KOPT-K1 (cell line): ENCODE results near the gene CHST8.

ENCODE experiments used
- H3K27ac ChIP-seq: fragments of 200-600 bp; sonication (generic); 2 replicates; pipeline ENCODE4 v1.5.1; 2016; ENCODE audit warnings: antibody characterized with exemption, mild to moderate bottlenecking, low read depth, low read length; ENCODE audit not compliant: poor library complexity, severe bottlenecking
- H3K36me3 ChIP-seq: fragments of 200-600 bp; sonication (generic); 2 replicates; pipeline ENCODE4 v1.5.1; 2017; ENCODE audit warnings: antibody characterized with exemption, mild to moderate bottlenecking, low read length, moderate library complexity; ENCODE audit not compliant: insufficient read depth
- H3K9me3 ChIP-seq: fragments of 200-600 bp; sonication (generic); 2 replicates; pipeline ENCODE4 v1.5.1; 2017; ENCODE audit warnings: antibody characterized with exemption, low read length, mild to moderate bottlenecking; ENCODE audit not compliant: insufficient read depth, poor library complexity, severe bottlenecking

CHST8 gene

GRCh38 chr19:33669376-33669775 lies 47.6 kb downstream of the CHST8 start:
- no peaks in the 10 kb centered on the region for H3K9me3 ChIP-seq
- H3K27ac ChIP-seq, result no peak overlapping the region
- H3K36me3 ChIP-seq, result no peaks in the 10 kb centered on the region

GRCh38 chr19:33670398-33670797 lies 48.6 kb downstream of the CHST8 start:
- no peak overlapping the region for H3K27ac ChIP-seq
- no peaks in the 10 kb centered on the region for H3K9me3 ChIP-seq
- no peaks in the 10 kb centered on the region for H3K36me3 ChIP-seq

- Histone ChIP-seq H3K27ac (no peak overlapping the region), H3K9me3 (no peaks in the 10 kb centered on the region), H3K36me3 (no peaks in the 10 kb centered on the region)
Observed at GRCh38 chr19:33671211-33671610, 49.5 kb downstream of the CHST8 start.

GRCh38 chr19:33673258-33673875 lies 51.6 kb downstream of the CHST8 start:
- Histone ChIP-seq H3K36me3 (no peaks in the 10 kb centered on the region), H3K27ac (no peak overlapping the region), H3K9me3 (no peaks in the 10 kb centered on the region)

- Histone ChIP-seq H3K27ac (no peak overlapping the region), H3K9me3 (no peaks in the 10 kb centered on the region), H3K36me3 (no peaks in the 10 kb centered on the region)
Observed at GRCh38 chr19:33673996-33674625, 52.4 kb downstream of the CHST8 start.

GRCh38 chr19:33674626-33675367 lies 53.0 kb downstream of the CHST8 start:
- Histone ChIP-seq H3K27ac (no peak overlapping the region), H3K36me3 (no peaks in the 10 kb centered on the region), H3K9me3 (no peaks in the 10 kb centered on the region)

- Histone ChIP-seq H3K27ac (no peak overlapping the region), H3K36me3 (no peaks in the 10 kb centered on the region), H3K9me3 (no peaks in the 10 kb centered on the region)
Observed at GRCh38 chr19:33675501-33676124, 53.9 kb downstream of the CHST8 start.

- Histone ChIP-seq H3K9me3 (no peaks in the 10 kb centered on the region), H3K27ac (no peak overlapping the region), H3K36me3 (no peaks in the 10 kb centered on the region)
Observed at GRCh38 chr19:33676999-33677665, 55.4 kb downstream of the CHST8 start.

- Histone ChIP-seq H3K36me3 (no peaks in the 10 kb centered on the region), H3K9me3 (no peaks in the 10 kb centered on the region), H3K27ac (no peak overlapping the region)
Observed at GRCh38 chr19:33677745-33678426, 56.1 kb downstream of the CHST8 start.

- no peaks in the 10 kb centered on the region for H3K9me3 ChIP-seq
- H3K36me3 ChIP-seq, result no peaks in the 10 kb centered on the region
- no peak overlapping the region for H3K27ac ChIP-seq
Observed at GRCh38 chr19:33678796-33679585, 57.2 kb downstream of the CHST8 start.

GRCh38 chr19:33679696-33680095 lies 57.9 kb downstream of the CHST8 start:
- H3K27ac ChIP-seq, result no peak overlapping the region
- no peaks in the 10 kb centered on the region for H3K9me3 ChIP-seq
- H3K36me3 ChIP-seq, result no peaks in the 10 kb centered on the region

- no peaks in the 10 kb centered on the region for H3K36me3 ChIP-seq
- no peak overlapping the region for H3K27ac ChIP-seq
- H3K9me3 ChIP-seq, result no peaks in the 10 kb centered on the region
Observed at GRCh38 chr19:33681081-33681680, 59.4 kb downstream of the CHST8 start.

- no peaks in the 10 kb centered on the region for H3K9me3 ChIP-seq
- no peaks in the 10 kb centered on the region for H3K36me3 ChIP-seq
- no peak overlapping the region for H3K27ac ChIP-seq
Observed at GRCh38 chr19:33683881-33684537, 62.3 kb downstream of the CHST8 start.
